PC-9 (cell line): ENCODE measurements around the gene OBSCN. TPM values are rescaled to one million over a fixed set of nuclear protein-coding genes. Genes with fewer than 3 reads are reported as not detected.

Source experiments
- BruUV-seq: library from RNA; stranded (reverse); fragments of 400-500 nt; replicated peaks from 2 replicates; lab custom pipeline; 2021; lab: Mats Ljungman, UMichigan
- CTCF ChIA-PET: fragments of 300-600 bp; sonication (Branson Sonifier 250); formaldehyde crosslinking; loops from one replicate; lab custom pipeline; 2022; ENCODE audit warnings: antibody characterized with exemption; lab: Charles Lee
- POLR2A ChIA-PET: fragments of 300-600 bp; sonication (Branson Sonifier 250); formaldehyde crosslinking; loops from one replicate; lab custom pipeline; 2022; ENCODE audit warnings: antibody characterized with exemption; ENCODE audit not compliant: unreplicated experiment; lab: Charles Lee
- DNase-seq, 2 experiments: peaks; one replicate each; pipeline versions ENCODE4 v3.0.0 to v3.0.0-alpha.2; 2015 to 2022; ENCODE audit warnings: mixed read lengths in 1 of 2
- H2AFZ ChIP-seq: fragments of 200-600 bp; sonication (generic); 2 replicates; pipeline ENCODE4 v1.8.1; 2017; ENCODE audit warnings: antibody characterized with exemption
- H3F3A ChIP-seq: fragments of 200-600 bp; sonication (generic); 2 replicates; pipeline ENCODE4 v1.8.1; 2017; ENCODE audit warnings: antibody characterized with exemption, mild to moderate bottlenecking, low read depth; ENCODE audit not compliant: insufficient read depth
- H3K27ac ChIP-seq: fragments of 200-600 bp; sonication (generic); 2 replicates; pipeline ENCODE4 v1.6.1; 2016; ENCODE audit warnings: mixed run types
- H3K27me3 ChIP-seq: fragments of 200-600 bp; sonication (generic); 2 replicates; pipeline ENCODE4 v1.6.1; 2016; ENCODE audit warnings: low read depth, mixed run types; ENCODE audit not compliant: insufficient read depth
- H3K36me3 ChIP-seq: fragments of 200-600 bp; sonication (generic); 2 replicates; pipeline ENCODE4 v1.6.1; 2016; ENCODE audit warnings: low read depth, mixed run types
- H3K4me1 ChIP-seq: fragments of 200-600 bp; sonication (generic); replicated peaks from 2 replicates; pipeline ENCODE4 v1.6.1; 2016; ENCODE audit warnings: mixed run types; ENCODE audit not compliant: insufficient read depth
- H3K4me2 ChIP-seq: fragments of 200-600 bp; sonication (generic); 2 replicates; pipeline ENCODE4 v1.6.1; 2017; ENCODE audit warnings: mixed run types
- H3K4me3 ChIP-seq: fragments of 200-600 bp; sonication (generic); 2 replicates; pipeline ENCODE4 v1.6.1; 2016; ENCODE audit warnings: mixed run types
- H3K79me2 ChIP-seq: fragments of 200-600 bp; sonication (generic); 2 replicates; pipeline ENCODE4 v1.6.1; 2017; ENCODE audit warnings: low read depth, mixed run types
- H3K9me2 ChIP-seq: fragments of 200-600 bp; sonication (generic); 2 replicates; pipeline ENCODE4 v1.8.1; 2017; ENCODE audit warnings: mild to moderate bottlenecking; ENCODE audit not compliant: insufficient read depth
- H3K9me3 ChIP-seq: fragments of 200-600 bp; sonication (generic); 2 replicates; pipeline ENCODE4 v1.8.1; 2016; ENCODE audit warnings: low read depth; ENCODE audit not compliant: insufficient read depth
- H4K20me1 ChIP-seq: fragments of 200-600 bp; sonication (generic); 2 replicates; pipeline ENCODE4 v1.8.1; 2017; ENCODE audit not compliant: insufficient read depth
- EZH2 ChIP-seq: fragments of 200-600 bp; sonication (generic); IDR thresholded peaks from 2 replicates; pipeline ENCODE4 v1.8.0; 2017; ENCODE audit warnings: antibody characterized with exemption, low read depth
- intact Hi-C: fragments of 100-400 bp; cut with micrococcal nuclease; formaldehyde crosslinking; loops from one replicate; pipeline ENCODE4 v1.10.0; 2022; ENCODE audit not compliant: unreplicated experiment
- total RNA-seq: library from RNA; stranded (reverse); gene quantifications from 2 replicates; pipeline ENCODE4 v1.2.3, GENCODE V29; 2021
- TF ChIP-seq, protein P1 (sequence below): fragments of 200-600 bp; sonication (generic); conservative IDR thresholded peaks from 2 replicates; pipeline ENCODE4 v1.6.1; 2017; ENCODE audit warnings: mixed run types, antibody characterized with exemption, mild to moderate bottlenecking, moderate library complexity

The OBSCN gene
- total RNA-seq, 1 experiment from 2014 or later: 62.9 TPM

DNA sequence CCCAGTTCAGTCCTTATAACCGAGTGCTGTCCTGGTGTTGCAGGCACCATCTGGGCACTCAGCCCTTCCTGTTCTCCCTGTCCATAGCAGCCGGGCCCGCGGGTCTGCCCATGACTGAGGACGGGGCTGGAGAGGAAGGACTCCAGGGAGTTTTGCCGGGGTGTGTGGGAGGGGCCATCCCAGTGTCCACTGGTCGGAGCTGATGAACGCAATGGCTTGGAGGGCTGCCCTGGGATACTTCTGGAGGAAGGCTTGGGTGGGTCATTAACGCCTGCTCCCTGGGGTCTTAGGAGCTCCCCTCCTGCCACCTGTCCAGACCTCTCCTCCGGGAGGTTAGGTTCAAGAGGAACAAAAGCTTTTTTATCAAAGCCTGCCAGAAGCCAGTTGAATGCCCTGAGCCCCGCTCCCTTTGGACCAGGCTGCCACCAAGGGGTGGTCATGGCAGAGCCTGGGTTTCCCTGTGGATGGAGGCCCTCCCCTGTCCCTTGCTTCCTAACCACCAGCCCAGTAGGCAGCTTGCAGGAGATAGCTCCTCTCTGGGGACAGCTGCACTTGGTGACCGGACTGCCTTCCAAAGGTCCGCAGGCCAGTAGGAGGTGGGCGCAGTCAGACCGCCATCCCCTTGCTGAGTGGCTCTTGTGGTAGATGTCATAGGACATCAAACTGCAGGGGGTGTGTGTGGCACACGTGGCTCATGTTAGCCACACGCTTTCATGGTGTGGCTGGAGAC, 137.5 kb downstream of the OBSCN start:
- Histone ChIP-seq H3K27ac (no peak overlapping the region), H3K79me2 (no peaks in the 10 kb centered on the region), H3K27me3 (no peaks in the 10 kb centered on the region), H3F3A (0 out of 2 replicates have a peak, but pooled peaks cover 10% of the 10 kb centered on the region), H3K36me3 (no peaks in the 10 kb centered on the region), H3K9me3 (peaks cover 12% of the 10 kb centered on the region), H3K4me1 (no peaks in the 10 kb centered on the region), H3K9me2 (no peaks in the 10 kb centered on the region), H3K4me2 (no peak overlapping the region), H2AFZ (no peak overlapping the region), H3K4me3 (no peak overlapping the region), H4K20me1 (no peaks in the 10 kb centered on the region)
- no peak for TF ChIP-seq EZH2
- TF ChIP-seq, protein P1, sequence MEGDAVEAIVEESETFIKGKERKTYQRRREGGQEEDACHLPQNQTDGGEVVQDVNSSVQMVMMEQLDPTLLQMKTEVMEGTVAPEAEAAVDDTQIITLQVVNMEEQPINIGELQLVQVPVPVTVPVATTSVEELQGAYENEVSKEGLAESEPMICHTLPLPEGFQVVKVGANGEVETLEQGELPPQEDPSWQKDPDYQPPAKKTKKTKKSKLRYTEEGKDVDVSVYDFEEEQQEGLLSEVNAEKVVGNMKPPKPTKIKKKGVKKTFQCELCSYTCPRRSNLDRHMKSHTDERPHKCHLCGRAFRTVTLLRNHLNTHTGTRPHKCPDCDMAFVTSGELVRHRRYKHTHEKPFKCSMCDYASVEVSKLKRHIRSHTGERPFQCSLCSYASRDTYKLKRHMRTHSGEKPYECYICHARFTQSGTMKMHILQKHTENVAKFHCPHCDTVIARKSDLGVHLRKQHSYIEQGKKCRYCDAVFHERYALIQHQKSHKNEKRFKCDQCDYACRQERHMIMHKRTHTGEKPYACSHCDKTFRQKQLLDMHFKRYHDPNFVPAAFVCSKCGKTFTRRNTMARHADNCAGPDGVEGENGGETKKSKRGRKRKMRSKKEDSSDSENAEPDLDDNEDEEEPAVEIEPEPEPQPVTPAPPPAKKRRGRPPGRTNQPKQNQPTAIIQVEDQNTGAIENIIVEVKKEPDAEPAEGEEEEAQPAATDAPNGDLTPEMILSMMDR: no peak
- ChIA-PET CTCF (no interaction called here), POLR2A (no interaction called here)
- no TSS peak for BruUV-seq
- intact Hi-C loops: no loop called here
- no peak for DNase-seq

DNA sequence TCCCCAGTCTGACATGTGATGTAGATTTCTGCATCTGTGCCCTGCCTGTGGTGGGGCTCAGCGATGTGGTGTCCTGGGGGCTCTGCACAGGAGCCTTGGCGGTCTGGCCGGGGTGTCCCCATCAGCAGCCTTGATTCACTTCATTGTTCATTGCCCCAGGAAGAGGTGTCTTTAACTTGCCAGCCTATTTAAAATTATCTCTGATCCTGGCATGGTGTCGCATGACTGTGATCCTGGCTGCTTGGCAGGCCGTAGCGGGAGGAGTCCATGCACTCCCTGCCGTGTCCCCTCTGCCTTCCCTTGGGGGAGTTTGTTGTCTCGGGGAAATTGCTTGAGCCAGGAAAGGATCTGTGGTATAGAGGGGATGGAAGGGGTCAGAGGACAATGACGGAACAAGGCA, 138.9 kb downstream of the OBSCN start:
- no peak overlapping the region for H3K4me3 ChIP-seq
- BruUV-seq: no TSS peak
- no peaks in the 10 kb centered on the region for H4K20me1 ChIP-seq
- TF ChIP-seq, protein P1: no peak
- no peak for TF ChIP-seq EZH2
- no peaks in the 10 kb centered on the region for H3K9me2 ChIP-seq
- no peak overlapping the region for H3K4me2 ChIP-seq
- no peaks in the 10 kb centered on the region for H3K79me2 ChIP-seq
- DNase-seq: no peak
- H3K27ac ChIP-seq: no peak overlapping the region
- H3K4me1 ChIP-seq: no peaks in the 10 kb centered on the region
- CTCF ChIA-PET: no interaction called here
- intact Hi-C loops: no loop called here
- no peak overlapping the region for H2AFZ ChIP-seq
- no peaks in the 10 kb centered on the region for H3K36me3 ChIP-seq
- H3F3A ChIP-seq: 0 out of 2 replicates have a peak, but pooled peaks cover 10% of the 10 kb centered on the region
- no peaks in the 10 kb centered on the region for H3K27me3 ChIP-seq
- POLR2A ChIA-PET: no interaction called here
- peaks cover 12% of the 10 kb centered on the region for H3K9me3 ChIP-seq

DNA sequence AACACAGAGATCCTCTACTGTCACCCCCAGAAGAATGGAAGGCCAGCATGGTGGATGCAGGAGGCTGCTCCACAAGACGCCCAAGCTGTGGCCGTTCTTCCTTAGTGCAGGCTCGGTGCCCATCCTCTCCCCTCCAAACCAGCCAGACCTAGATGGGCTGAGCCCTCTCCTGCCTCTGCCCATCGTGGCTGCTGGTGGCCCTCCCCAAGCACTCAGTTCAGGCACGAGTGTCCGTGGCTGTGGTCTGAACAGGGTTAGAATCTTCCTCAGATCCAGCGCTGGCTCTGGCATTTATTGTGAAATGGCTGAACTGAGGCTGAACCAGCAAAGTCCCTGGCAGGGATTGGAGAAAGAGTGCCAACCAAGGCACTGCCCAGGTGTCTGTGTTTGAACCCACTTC, 139.3 kb downstream of the OBSCN start:
- no peak for DNase-seq
- intact Hi-C loops: no loop called here
- H3K4me2 ChIP-seq: no peak overlapping the region
- POLR2A ChIA-PET: no interaction called here
- peaks cover 12% of the 10 kb centered on the region for H3K9me3 ChIP-seq
- H3F3A ChIP-seq: 0 out of 2 replicates have a peak, but pooled peaks cover 10% of the 10 kb centered on the region
- no peaks in the 10 kb centered on the region for H3K4me1 ChIP-seq
- no peak overlapping the region for H2AFZ ChIP-seq
- no peaks in the 10 kb centered on the region for H3K79me2 ChIP-seq
- H4K20me1 ChIP-seq: no peaks in the 10 kb centered on the region
- TF ChIP-seq, protein P1: no peak
- CTCF ChIA-PET: no interaction called here
- H3K9me2 ChIP-seq: no peaks in the 10 kb centered on the region
- H3K27ac ChIP-seq: no peak overlapping the region
- no peaks in the 10 kb centered on the region for H3K36me3 ChIP-seq
- H3K27me3 ChIP-seq: no peaks in the 10 kb centered on the region
- H3K4me3 ChIP-seq: no peak overlapping the region
- no TSS peak for BruUV-seq
